Hepatocyte (in vitro differentiated cells): ENCODE data around the gene CDC20B. TPM values are rescaled to one million over a fixed set of nuclear protein-coding genes. Genes with fewer than 3 reads are reported as not detected.

Experiments
- DNase-seq: peaks from one replicate; pipeline ENCODE4 v3.0.0-alpha.2; 2016; ENCODE audit warnings: low spot score
- H2AFZ ChIP-seq: fragments of 200-600 bp; sonication (generic); 2 replicates; pipeline ENCODE4 v1.6.0; 2016; ENCODE audit warnings: antibody characterized with exemption, mild to moderate bottlenecking
- H3K27ac ChIP-seq: fragments of 200-600 bp; sonication (generic); 2 replicates; pipeline ENCODE4 v1.5.1; 2016; ENCODE audit warnings: mild to moderate bottlenecking
- H3K27me3 ChIP-seq: fragments of 200-600 bp; sonication (generic); 2 replicates; pipeline ENCODE4 v1.6.1; 2016
- H3K36me3 ChIP-seq: fragments of 200-600 bp; sonication (generic); replicated peaks from 2 replicates; pipeline ENCODE4 v1.5.1; 2016; ENCODE audit warnings: low read depth; ENCODE audit not compliant: insufficient read depth
- H3K4me1 ChIP-seq: fragments of 200-600 bp; sonication (generic); 2 replicates; pipeline ENCODE4 v1.5.1; 2016; ENCODE audit warnings: mild to moderate bottlenecking, moderate library complexity; ENCODE audit not compliant: insufficient read depth
- H3K4me2 ChIP-seq: fragments of 200-600 bp; sonication (generic); 2 replicates; pipeline ENCODE4 v1.6.0; 2016
- H3K4me3 ChIP-seq: fragments of 200-600 bp; sonication (generic); 2 replicates; pipeline ENCODE4 v1.5.1; 2016; ENCODE audit warnings: mild to moderate bottlenecking
- H3K79me2 ChIP-seq: fragments of 200-600 bp; sonication (generic); 2 replicates; pipeline ENCODE4 v1.6.0; 2017; ENCODE audit warnings: mild to moderate bottlenecking
- H3K9me2 ChIP-seq: fragments of 200-600 bp; sonication (generic); replicated peaks from 2 replicates; pipeline ENCODE4 v1.6.0; 2017; ENCODE audit warnings: mild to moderate bottlenecking; ENCODE audit not compliant: insufficient read depth
- H3K9me3 ChIP-seq: fragments of 200-600 bp; sonication (generic); 2 replicates; pipeline ENCODE4 v1.5.1; 2016; ENCODE audit warnings: low read depth, mild to moderate bottlenecking
- H4K20me1 ChIP-seq: fragments of 200-600 bp; sonication (generic); 2 replicates; pipeline ENCODE4 v1.6.0; 2016; ENCODE audit warnings: mild to moderate bottlenecking; ENCODE audit not compliant: insufficient read depth, poor library complexity, severe bottlenecking
- EZH2 ChIP-seq: fragments of 200-600 bp; sonication (generic); IDR thresholded peaks from 2 replicates; pipeline ENCODE4 v1.6.1; 2016; ENCODE audit warnings: antibody characterized with exemption, mild to moderate bottlenecking, borderline replicate concordance
- EZH2phosphoT487 ChIP-seq: fragments of 200-600 bp; sonication (generic); IDR thresholded peaks from one replicate; pipeline ENCODE4 v1.6.1; 2018; ENCODE audit warnings: antibody characterized with exemption, mild to moderate bottlenecking, low read depth, moderate library complexity; ENCODE audit not compliant: unreplicated experiment, severe bottlenecking
- WGBS: methylation state at CpG from one replicate; pipeline ENCODE4 v1.1.6; 2016; ENCODE audit warnings: low lambda C conversion rate; ENCODE audit errors: missing lambda C conversion rate; 5-methylcytosine and 5-hydroxymethylcytosine counted together
- polyA plus RNA-seq: library from polyadenylated mRNA; unstranded; fragments of >200 nt; fragmentation: Nextera tagmentation; extraction: Ambion mirVana; gene quantifications from 2 replicates; pipeline ENCODE4 v1.2.1, GENCODE V29; 2016
- total RNA-seq: library from RNA; depleted of rRNA; stranded (reverse); fragments of >200 nt; gene quantifications from 2 replicates; pipeline ENCODE4 v1.2.3, GENCODE V29; 2014
- TF ChIP-seq, protein P1 (sequence below): fragments of 200-600 bp; sonication (generic); IDR thresholded peaks from 2 replicates; pipeline ENCODE4 v1.5.1; 2016; ENCODE audit warnings: antibody characterized with exemption, mild to moderate bottlenecking; ENCODE audit not compliant: poor library complexity

CDC20B gene, protein sequence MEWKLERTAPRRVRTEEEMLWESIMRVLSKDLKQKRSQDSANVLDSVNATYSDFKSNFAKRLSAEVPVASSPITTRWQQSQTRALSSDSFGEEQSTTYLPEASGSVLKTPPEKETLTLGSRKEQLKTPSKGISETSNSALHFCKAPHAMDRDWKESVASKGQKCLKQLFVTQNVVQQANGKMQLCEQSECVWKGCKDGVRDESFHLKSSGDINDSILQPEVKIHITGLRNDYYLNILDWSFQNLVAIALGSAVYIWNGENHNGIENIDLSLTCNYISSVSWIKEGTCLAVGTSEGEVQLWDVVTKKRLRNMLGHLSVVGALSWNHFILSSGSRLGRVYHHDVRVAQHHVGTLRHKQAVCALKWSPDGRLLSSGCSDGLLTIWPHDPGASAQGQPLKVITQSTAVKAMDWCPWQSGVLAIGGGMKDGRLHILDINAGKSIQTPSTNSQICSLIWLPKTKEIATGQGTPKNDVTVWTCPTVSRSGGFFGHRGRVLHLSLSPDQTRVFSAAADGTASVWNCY
- total RNA-seq: 0.28 and 0.30 TPM in 2 replicates
- polyA plus RNA-seq: 0.12 TPM in 1 of 2 replicates, not detected in the other

DNA sequence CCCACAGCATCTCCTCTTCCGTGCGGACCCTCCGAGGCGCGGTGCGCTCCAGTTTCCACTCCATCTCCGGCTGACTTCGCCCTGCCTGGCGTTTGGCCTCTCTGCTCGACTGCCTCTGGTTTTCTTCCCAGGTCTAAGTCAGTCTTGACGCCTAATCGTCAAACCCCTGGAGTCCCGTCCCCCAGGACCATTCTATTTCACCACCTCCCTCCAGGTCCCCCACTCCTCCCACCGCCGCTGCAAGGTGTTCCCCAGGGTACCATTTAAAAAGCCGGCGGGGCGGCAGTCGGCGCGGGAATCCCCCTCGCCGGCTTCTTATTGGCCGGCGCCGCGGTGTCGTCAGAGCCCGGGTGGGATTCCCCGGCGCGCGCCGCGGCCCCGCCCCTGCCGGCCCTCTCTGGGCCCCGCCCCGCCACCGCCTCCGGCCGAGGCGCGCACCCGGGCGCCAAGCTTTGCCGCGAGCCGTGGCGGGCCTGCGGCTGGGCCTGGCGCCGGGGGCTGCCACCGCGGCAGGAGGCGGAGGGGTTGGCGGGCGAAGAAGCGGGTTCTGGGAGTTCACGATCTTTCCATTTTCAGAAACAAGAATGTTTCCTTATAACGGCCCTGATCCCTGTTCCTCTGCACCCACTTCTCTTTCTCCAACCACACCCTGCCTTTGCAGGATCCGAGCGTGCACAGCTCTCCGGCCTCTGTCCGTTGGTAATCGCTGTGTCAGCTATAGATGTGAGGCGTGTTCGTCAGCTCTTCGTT, at the start of gene CDC20B:
TSS of gene CDC20B (minus strand) at position 241 of the 750 bp plus-strand sequence. CDS start at position 64, 177 bp downstream.
- WGBS: 2% methylated on average over 49 of the region's 69 CpGs

DNA sequence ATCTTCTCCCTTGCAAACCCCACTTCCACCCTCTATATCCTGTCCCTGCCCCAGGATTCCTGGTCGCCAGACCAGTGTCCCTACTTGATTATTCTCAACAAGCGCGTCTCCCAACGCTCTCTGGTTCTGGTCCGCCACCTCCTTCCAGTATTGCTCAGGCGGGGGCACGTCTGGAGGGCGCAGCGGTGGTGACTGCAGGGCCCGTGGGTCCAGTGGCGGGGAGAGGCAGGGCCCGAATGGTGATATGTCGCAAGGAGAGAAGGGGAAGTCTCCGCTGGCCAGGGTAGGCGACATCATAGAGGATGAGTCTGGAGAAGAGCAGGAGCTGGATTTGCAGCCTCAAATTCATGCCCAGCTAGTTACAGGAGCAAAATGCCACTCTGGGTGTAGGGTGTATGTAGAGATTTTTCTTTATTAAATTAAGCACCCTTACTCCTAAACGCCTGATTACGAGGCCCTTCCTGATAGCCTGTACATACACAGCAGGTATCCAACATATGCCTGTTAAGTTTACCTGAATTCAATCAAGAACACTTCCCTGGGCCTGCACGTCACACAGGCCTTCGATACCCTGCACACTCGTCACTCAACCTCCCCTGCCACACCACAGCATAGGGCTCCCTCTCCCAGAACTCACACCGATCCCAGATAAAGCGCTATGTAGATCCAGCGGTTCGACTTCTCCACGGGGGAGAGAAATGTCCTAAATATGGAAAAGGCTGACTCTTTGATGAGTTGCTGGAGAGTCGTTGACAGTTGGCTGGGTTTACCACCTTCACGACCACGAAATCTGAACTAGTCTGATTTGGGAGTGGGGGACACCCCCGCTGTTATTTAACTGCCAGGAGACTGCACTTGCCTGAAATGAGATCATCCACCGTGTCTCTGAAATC, 49.4 kb upstream of the CDC20B start:
- TF ChIP-seq, protein P1, sequence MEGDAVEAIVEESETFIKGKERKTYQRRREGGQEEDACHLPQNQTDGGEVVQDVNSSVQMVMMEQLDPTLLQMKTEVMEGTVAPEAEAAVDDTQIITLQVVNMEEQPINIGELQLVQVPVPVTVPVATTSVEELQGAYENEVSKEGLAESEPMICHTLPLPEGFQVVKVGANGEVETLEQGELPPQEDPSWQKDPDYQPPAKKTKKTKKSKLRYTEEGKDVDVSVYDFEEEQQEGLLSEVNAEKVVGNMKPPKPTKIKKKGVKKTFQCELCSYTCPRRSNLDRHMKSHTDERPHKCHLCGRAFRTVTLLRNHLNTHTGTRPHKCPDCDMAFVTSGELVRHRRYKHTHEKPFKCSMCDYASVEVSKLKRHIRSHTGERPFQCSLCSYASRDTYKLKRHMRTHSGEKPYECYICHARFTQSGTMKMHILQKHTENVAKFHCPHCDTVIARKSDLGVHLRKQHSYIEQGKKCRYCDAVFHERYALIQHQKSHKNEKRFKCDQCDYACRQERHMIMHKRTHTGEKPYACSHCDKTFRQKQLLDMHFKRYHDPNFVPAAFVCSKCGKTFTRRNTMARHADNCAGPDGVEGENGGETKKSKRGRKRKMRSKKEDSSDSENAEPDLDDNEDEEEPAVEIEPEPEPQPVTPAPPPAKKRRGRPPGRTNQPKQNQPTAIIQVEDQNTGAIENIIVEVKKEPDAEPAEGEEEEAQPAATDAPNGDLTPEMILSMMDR: no peak
- peak; percentile 29 for TF ChIP-seq EZH2phosphoT487
- H2AFZ ChIP-seq: no peak overlapping the region
- no peak for DNase-seq
- peaks cover 25% of the 10 kb centered on the region for H3K4me1 ChIP-seq
- no peaks in the 10 kb centered on the region for H3K36me3 ChIP-seq
- no peak overlapping the region for H3K4me3 ChIP-seq
- H3K9me2 ChIP-seq: no peaks in the 10 kb centered on the region
- no peaks in the 10 kb centered on the region for H3K79me2 ChIP-seq
- WGBS: 22% methylated on average over 30 of the region's 30 CpGs
- peaks cover 89% of the 10 kb centered on the region for H3K27me3 ChIP-seq
- H3K4me2 ChIP-seq: peak overlapping the region; percentile 72
- H4K20me1 ChIP-seq: no peaks in the 10 kb centered on the region
- H3K27ac ChIP-seq: no peak overlapping the region
- H3K9me3 ChIP-seq: no peaks in the 10 kb centered on the region

More for the DNA sequence above, at the start of gene CDC20B:
- no peaks in the 10 kb centered on the region for H4K20me1 ChIP-seq
- no peaks in the 10 kb centered on the region for H3K79me2 ChIP-seq
- peak; percentile 93 for DNase-seq
- H3K9me3 ChIP-seq: no peaks in the 10 kb centered on the region
- H3K4me2 ChIP-seq: peak within 1 kb of the TSS; percentile 99
- H3K27ac ChIP-seq: no peak within 1 kb of the TSS
- H2AFZ ChIP-seq: peak within 1 kb of the TSS; percentile 57
- H3K9me2 ChIP-seq: no peaks in the 10 kb centered on the region
- TF ChIP-seq, protein P1: no peak
- TF ChIP-seq EZH2 (peak; percentile 36), EZH2phosphoT487 (no peak)
- peaks cover 51% of the 10 kb centered on the region for H3K27me3 ChIP-seq
- peaks cover 13% of the 10 kb centered on the region for H3K4me1 ChIP-seq
- no peaks in the 10 kb centered on the region for H3K36me3 ChIP-seq
- peak within 1 kb of the TSS; percentile 75 for H3K4me3 ChIP-seq

DNA sequence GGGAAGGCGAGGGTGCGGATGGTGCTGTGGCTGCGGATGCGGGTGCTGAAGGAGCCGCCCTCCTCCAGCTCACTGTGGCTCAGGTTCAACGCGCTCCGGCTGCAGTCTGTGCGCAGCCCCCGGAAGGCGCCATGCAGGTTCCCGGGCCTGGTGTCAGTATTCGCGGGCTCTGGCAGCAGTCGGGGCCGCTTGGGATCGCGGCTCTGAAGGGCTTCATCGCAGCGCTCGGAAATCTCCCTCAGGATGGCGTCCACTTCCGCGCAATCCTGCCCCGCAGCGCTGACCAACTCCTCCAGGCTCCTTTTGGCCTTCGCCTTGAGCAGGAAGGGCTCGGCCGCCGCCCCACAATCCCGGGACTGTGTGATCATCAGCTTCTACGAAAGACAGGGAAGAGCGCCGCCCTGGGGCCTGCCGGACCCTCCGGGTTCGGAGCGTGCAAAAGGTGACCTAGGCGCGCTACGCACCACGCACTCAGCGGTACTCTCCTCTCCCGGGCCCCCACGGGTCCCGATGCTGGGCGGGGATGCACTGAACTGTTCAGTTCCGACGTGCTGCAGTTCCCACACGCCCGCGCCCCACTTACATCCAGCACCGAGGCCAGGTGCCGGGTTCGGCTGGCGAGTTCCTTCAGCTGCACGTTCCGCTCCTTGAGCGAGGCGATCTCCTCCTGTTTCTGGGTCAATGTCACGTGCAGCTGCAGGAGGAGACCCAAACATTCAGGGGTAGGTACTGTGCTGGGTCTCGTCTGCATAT, 47.6 kb upstream of the CDC20B start:
- WGBS: 2% methylated on average over 61 of the region's 62 CpGs
- H3K4me3 ChIP-seq: peak overlapping the region; percentile 27
- H3K27me3 ChIP-seq: peaks cover 74% of the 10 kb centered on the region

More for the DNA sequence above, 47.6 kb upstream of the CDC20B start:
- no peaks in the 10 kb centered on the region for H4K20me1 ChIP-seq
- TF ChIP-seq, protein P1: peak; percentile 23
- TF ChIP-seq EZH2 (peak; percentile 79), EZH2phosphoT487 (peak; percentile 58)
- peaks cover 16% of the 10 kb centered on the region for H3K4me1 ChIP-seq
- no peaks in the 10 kb centered on the region for H3K9me2 ChIP-seq
- H3K27ac ChIP-seq: no peak overlapping the region
- peak overlapping the region; percentile 93 for H3K4me2 ChIP-seq
- no peaks in the 10 kb centered on the region for H3K9me3 ChIP-seq
- H3K79me2 ChIP-seq: no peaks in the 10 kb centered on the region
- peak overlapping the region; percentile 66 for H2AFZ ChIP-seq
- H3K36me3 ChIP-seq: no peaks in the 10 kb centered on the region
- DNase-seq: peak; percentile 39
